HCT116 (cell line): Measurements from ENCODE around the gene LIPI.

Experiments
- EGR1 ChIP-seq: IDR thresholded peaks from 2 replicates; pipeline ENCODE4 v1.6.1; 2012; ENCODE audit warnings: low read depth
- EZH2phosphoT487 ChIP-seq: fragments of 200-600 bp; IDR thresholded peaks from 2 replicates; pipeline ENCODE4 v1.6.1; 2018; ENCODE audit warnings: antibody characterized with exemption, borderline replicate concordance

DNA sequence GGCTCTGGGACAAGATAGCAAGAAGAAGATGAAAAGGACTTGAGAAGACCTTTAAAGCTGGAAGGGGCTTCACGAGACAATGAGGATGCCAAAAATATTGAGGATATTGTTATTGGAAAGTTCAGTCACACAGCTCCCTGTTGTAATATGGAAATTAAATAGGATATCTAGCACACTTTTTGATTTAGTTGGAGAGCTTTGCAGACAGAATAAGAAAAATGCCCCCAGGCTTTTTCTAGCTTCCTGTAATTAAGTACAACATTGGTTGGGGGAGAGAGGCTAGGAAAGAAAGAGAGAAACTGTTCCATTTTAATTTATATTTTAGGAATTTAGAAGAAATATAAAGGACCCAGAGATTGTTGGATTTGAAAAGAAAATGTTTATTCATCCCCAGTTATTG lies 32.7 kb upstream of the LIPI start:
- TF ChIP-seq EGR1 (no peak), EZH2phosphoT487 (no peak)
